Globus pallidus (tissue), 1 donor: ENCODE measurements around the gene CAMTA1.

Source experiments
- DNase-seq: peaks from one replicate; pipeline ENCODE4 v3.0.0-alpha.2; 2015; ENCODE audit warnings: low spot score

CAMTA1 gene

DNA sequence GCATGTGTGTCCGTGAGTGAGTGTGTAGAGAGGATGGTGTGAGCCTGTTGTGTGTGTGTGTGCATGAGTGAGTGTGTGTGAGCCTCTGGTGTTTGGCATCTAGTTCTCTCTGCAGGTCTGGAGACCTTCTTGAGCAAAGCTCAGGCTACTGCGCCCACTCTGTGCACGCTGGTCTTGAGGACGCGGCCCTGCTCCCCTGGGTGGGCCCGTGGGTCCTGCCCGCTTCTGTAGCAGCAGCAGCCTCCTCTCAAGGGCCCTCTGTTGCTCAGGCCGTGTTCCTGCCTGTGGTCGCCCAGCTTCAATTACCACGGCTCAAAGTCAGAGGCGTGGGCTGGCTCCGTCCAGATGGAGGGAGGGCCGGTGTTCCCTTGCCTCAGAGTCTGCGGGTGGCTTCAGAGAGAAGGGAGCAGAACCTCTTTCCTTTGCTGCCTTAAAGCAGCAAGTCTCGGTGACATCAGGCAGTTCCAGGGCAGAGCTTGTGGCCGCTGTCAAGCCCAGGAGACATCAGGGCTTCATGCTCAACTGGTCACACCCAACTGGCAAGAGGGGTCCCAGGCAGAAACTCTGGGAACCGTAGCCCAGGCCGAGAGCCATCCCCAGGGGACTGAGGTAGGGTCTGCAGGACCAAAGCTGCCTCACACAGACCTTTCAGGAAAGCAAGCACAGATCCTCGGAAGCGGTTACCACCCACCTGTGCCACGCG lies 715.3 kb downstream of the CAMTA1 start:
- DNase-seq, result no peak

DNA sequence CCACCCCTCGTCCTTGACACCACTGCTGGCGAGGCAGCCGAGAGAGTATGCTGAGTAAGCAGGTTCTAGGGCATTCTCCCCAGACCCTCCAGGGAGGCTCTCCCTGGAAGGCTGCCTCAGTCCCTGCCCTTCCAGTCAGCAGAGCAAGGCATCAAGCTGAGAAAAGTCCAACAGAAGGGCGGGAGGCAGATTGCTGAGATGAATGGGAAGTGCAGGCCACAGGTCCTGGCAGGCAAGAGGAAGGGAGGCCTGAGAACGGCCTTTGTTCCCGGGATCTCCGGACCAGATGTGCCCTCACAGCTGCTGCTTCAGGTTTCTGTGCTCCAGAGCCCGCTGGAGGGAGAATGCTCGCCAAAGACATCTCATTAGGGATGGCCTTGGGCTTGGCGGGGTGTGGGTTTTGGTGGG lies 715.8 kb downstream of the CAMTA1 start:
- DNase-seq, result peak; percentile 47

DNA sequence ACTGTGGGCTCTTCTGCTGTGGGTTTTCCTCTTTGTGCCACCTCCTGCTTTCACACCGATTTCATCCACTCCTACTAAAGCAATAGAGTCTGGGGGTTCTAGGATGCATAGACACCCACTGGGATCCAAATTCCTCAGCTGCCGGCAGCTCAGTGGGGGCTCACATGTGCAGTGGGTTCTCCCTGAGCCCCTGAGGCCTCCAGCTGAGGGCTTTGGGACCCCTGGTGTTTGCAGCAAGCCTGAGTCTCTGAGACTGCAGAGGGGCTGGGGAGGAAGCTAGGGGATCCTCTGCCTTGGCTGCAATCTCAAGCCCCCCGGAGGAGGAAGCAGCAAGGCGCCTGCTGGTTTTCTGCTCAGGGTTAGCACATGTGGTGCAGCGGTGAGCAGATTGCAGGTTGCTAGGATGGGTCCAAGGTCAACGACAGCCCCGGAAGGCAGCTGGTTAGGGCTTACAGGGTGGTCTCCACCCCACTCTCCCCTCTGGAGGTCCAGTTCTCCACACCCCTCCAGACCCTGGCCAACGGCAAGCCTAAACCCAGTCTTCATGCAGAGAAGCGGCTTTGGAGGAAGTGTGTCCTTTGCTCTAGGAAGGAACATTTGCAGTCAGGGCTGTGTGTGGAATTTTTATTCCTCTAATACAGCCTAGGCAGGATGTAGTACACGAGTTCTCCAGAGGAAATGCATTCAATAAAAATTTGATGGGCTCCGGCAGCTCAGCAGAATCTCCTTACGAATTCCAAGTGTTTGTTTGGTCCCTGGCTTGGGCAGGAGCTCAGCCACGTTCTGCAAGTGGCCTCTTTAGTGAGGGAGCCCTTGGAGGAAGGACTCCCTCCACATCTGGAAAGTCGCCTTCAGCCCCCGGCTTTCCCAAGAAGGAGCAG lies 716.7 kb downstream of the CAMTA1 start:
- DNase-seq, result no peak

DNA sequence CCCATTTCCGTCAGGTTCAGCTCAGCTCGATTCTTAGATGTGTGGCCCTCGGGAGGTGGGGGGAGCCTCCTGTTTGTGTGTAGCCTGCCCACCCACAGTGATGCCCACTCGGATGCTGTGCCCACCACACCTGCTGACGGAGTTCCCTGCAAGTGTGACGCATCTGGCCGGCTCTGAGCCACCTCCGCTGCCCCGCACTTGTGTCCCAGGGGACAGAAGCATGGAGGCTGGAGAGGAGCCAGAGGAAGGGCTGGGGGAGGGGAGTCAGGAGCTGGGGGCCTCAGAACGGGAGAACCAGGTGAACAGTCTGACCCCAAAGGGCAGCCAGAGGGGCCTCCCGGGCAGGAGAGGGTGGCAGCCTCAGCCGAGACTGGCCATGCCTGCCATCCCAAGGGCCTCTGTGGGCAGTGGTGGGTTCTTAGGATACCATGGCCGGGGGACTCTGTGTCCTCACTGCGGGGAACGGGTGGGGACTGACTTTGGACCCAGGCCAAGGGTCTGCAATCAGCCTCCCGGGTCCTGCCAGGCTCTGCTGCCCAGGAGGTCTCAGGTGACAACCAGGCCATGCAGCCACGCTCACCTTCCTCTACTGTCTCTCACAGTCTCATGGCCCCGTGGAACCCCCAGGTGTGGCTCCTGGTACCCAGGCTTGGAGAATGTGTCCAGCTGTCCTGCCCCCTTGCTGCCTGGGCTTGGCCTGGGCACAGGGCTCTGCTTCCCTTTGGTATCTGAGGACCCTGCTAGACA lies 718.6 kb downstream of the CAMTA1 start:
- DNase-seq, result no peak

DNA sequence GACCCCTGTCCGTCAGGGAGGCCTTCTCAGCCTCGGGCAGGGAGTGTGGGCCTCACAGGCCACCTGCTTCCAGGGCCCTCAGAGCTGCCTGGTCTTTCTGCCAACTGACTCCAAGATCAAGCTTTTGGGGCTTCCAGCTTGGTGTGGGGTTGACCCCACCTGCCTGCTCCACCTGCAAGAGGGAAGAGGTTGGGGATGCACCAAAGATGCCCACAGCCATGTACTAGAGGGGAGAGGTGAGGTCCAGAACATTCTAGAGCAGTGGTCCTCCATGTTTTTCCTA lies 719.1 kb downstream of the CAMTA1 start:
- no peak for DNase-seq

DNA sequence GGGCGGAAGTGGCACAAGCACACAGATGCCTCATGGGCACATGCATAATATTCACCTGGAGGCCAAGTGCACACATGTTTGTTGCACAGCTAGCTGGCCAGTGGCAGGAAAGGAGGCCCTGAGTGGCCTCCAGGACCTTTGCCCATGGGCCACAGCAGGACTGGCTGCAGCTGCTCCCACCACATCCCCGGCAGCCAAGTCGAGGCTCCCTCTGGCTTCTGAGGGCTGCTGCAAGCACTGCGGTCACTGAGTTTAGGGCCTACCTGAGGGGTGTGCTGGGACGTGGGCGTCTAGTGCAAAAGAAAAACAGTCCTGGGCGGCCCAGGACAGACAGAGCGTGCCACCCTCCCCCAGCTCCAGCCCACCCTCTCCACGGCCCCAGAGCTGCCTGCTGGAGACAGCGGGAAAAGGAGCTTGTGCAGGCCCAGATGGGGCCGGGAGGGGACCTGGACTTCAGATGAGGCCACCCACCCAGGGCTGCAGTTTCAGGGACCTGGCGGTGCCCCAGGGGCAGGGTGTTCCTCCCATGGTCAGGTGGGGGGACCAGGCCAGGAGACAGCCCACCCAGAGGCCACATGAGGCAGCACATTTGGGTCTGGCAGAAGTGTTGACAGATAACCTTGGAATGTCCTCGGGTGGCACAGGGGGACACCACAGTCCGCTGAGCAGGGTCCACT lies 720.0 kb downstream of the CAMTA1 start:
- no peak for DNase-seq

DNA sequence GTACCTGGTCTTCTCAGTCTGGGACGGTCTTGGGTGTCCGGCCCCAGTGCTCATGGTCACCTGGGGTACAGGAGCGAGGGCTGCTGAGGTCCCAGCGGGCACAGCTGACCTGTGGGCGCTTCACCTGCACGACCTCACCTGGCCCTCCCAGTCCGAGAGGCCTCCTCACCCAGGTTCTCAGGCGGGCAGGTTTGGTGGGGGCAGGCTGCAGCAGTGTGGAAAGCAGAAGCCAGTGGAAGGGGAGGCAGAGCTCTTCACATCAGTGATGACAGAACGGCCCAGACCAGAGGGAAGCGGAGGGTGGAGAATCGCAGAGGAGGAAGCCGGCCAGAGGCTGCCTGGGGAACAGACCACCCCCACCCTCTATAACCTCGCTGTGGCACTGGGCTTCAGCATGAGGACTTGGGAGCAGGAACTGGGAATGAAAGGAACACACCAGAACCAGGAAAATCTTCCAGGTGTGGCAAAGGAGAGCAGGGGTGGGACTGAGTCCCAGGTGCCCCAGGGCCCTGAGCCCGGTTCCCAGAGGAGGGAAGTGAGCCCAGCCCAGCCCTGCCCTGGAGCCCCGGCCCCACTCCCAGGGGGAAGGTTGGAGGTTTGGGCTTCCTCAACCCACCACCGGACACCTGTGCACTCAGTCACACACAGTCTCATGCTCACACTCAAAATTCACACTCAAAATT lies 720.7 kb downstream of the CAMTA1 start:
- DNase-seq, result no peak

DNA sequence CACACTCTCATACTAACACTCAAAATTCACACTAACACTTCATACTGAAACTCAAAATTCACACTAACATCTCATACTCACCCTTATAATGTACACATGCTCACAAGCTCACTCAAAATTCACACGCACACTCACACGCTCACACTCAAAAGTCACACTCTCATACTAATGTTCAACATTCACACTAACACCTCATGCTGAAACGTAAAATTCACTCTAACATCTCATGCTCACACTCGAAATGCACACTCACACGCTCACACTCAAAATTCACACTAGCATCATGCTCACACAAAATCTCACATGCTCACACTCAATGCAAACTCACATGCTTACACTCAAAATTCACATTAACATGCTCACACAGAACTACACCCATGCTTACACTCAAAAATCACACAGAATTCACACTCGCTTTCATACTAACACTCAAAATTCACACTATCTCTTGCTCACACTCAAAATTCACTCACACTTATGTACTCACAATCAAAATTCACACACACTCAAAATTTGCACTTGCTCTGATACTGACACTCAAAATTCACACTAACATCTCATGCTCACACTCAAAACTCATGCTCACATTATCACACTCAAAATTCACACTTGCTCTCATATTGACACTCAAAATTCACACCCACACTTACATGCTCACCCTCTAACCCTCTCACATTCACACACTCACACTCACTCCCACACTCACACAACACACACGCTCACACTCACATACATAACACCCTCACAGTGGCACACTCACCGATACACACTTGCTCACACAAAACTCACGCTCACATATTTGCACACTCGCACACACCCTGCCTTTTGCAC lies 721.4 kb downstream of the CAMTA1 start:
- DNase-seq, result no peak

DNA sequence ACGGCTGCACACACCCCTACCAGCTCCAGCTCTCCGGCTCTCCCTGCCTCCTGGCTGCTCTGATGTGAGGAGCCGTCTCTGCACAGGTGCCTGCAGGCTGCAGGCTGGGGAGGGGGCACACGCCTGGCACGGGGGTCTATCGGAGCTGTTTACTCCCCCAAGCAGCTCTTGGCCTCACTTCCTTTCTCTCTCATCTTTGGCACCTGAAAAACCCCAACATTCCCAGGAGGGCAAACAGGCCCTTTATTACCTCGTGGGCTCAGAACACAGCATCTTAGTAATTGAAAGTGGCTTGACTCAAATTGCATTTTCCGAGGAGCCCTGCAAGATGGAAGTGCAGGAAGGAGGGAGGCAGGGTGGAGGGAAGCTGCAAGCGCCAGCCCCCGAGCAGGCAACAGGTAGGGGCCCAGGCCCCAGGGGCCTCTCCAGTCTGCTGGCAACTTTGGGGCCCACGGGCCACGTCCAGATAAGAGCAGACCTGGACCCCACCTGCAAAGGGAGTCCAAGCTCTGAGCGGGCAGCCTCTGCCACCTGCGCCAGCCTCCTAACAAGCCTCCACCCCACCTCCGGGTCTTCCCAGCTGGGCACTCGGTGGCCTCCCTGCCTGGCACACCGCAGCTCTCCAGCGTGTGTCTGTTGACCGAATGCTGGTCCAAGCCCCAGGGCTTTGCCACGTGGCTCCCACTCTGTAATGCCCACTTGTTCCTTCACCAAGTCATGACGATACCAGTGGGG lies 722.2 kb downstream of the CAMTA1 start:
- DNase-seq, result no peak

DNA sequence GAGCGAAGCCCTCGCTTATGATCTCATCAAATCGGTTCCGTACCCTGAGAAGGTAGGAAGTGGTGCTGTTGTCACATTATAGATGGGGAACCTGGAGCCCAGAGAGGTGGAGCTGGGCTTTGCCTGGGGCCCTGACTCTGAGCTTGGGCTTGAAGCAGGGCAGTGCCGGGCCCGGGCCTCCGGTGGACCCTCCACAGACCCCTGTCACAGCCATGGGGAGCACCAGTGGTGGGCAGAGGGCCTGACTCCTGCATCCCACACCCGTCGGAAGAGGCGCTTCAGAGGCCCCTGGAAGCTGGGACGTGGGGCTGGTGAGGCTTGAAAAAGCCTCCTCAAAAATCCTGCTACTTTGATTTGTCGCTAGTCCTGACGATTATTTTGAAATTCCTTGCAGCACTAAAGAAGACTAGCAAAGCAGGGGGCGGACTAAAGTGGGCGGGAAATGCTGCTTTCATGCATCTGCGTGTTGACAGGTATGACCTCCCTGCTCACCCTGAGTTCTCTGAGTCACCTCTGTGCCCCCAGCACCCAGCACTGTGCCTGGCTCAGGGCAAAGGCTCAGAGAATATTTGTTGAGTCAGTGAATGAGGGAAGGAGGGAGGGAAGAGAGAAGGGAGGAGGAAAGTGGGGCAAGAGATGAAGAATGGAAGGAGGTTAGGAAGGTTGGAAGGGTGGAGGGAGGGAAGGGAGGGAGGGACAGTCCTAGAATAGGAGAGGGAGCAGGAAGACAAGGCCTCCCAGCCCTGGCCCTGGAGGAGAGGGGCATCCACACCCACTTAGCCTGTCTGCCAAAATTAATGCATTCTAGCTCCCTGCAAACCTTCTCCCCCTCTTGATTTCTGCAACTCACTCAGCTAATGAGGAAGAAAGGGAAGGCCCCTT lies 723.0 kb downstream of the CAMTA1 start:
- DNase-seq, result no peak

DNA sequence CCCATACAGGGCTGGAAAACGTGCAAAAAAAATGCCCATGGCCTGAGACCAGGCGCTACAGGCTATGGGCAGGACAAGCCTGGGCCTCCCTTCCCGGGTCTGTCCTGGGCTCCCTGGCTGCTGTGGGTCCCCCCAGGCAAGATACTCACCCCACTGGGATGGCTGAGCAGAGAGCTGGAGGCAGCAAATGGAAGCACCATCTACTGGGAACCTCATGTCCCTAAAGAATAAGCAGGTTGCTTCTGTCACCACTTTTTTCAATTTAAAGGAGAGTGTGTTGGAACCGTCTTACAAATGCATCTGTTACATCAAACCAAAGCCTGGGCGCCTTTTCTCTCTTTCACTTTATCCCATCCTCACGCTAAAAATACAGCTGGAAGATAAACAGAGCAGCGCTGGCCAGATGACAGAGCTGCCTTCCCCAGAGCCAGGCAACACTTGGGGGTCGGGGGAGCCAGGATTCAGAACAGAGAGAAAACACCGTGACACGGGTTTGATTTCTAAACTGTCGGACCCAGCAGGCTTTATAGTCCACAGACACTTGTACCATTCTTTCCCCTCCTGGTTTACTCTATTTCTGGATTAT lies 723.8 kb downstream of the CAMTA1 start:
- no peak for DNase-seq

DNA sequence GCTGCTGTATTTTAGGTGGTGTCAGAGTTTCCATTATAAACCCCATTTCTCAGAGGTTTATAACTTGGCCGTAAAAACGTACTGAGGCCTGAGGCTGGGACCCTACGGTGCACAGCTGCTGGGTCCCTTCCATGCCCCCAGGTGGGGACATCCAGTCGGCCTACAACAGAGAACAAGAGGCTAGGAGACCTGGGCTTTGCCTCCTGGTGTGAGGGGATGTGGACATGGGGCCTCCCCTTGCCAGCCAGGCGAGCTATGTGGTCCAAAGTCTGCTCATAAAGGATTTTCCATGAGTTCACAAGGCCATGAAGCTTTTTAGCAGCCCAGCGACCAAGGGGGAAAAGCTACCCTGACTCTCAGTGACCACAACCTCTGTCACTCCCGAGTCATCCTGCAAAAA lies 724.3 kb downstream of the CAMTA1 start:
- no peak for DNase-seq

DNA sequence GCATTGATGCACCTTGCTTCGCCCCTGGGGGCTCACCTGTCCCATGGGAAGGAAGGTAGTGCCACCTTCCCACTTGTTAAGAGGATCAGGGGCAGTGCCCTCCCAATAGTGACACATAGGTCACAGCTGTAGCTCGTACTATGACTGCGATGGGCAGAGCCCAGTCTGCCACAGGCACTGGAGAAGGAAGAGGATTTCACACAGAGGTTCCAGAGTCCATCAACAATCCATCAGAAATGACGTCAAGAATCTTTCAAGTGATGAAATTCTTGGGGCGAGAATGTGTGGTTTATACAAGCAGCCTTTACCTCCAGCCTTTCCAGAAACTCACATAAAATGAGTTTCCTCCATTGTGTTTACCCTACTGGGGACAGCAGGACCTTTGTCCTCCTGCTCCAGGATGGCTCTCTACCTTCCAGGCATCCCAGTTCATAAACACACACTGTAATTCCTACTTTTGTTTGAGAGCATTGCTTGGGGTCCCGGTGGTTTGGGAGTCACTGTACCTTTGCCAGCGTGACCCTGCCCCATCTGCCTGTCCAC lies 725.2 kb downstream of the CAMTA1 start:
- DNase-seq, result no peak

DNA sequence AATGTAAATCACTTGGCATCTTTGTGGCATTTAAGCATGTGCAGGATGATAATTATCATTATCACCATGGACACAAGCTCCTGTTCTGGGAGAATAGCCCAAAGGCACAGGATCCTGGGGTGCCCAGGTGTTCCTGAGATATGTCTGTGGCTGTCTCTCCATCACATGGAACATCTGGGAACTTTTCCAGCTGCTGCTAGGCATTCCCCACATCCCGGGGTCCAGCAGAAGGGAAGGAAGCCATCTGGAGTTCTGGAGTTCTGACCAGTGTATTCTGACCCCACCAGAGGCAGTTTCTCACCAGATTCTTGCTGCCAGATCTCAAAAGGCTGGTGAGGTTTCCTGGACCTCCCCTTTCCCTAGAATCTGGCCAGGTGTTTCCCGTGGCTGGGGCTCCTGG lies 726.1 kb downstream of the CAMTA1 start:
- no peak for DNase-seq

DNA sequence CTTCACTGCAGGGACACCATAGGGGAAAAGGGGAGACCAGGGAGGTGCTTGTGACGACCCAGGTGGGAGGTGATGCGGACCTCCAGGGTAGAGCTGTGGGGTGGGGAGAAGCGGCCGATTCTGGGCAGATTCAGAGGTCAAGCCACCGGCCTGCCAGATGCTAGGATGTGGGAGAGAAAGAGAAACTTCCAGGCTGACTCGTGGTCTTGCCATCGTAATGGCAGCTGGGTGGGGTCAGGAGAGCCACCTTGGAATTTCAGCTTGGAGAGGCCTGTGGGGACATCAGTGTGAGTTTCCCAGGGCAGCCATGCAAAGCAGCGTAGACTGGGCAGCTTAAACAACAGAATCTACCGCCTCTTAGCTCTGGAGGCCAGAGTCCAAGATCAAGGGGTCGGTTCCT lies 727.8 kb downstream of the CAMTA1 start:
- DNase-seq, result no peak

DNA sequence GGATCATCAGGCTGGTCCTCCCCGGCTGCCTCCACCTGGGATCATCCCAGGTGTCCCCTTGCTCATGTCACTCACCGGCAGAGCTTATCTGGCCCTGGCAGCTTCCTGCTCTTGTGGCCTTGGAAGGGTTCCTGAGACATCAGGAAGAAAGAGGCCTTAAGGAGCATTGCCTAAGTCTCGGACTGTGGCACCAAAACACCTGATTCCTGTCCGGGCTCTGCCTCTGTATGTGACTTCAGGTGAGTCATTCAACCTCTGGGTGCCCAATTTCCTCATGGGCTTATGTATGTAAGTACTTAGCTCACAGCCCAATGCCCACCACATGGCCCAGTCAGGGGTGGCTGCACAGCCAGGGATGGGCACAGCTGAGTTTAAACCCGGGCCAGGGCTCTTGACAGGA lies 729.9 kb downstream of the CAMTA1 start:
- DNase-seq, result no peak

DNA sequence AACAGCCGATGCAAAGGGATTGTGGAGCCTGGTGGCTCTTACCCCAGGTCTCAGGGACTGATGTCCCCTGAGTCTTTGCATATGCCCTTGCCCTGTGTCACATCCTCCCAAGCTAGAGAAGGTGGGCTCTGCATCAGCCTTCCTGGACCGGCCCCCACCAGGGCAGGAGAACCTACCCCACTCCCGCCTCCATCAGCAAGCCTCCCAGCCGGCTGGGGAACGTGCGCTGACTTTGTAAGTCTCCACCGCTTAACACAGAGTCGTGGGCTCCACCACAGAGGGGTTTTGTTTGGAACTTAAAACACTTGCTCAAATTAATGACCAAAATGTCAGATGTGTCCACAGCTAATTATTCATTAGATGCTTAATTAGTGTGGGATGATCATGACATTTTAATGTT lies 730.6 kb downstream of the CAMTA1 start:
- DNase-seq, result no peak

DNA sequence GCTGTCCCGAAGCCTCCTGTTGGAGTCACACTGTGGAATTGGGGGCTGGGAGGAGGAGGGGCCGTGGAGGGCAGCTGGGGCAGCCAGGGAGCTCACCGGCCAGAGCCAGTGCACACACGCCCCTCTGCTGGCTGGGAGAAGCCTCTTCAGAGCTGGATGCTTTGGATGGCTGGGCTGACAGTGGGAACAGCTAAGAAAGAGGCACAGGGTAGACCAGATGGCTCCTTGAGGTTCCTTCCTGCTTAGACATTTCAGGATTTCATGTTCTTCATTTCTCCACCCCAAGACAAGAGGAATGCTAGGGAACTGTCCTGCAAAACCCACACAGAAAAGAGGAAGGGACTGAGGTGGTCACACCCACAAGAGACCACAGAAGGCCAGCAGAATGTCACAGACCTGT lies 731.1 kb downstream of the CAMTA1 start:
- no peak for DNase-seq

DNA sequence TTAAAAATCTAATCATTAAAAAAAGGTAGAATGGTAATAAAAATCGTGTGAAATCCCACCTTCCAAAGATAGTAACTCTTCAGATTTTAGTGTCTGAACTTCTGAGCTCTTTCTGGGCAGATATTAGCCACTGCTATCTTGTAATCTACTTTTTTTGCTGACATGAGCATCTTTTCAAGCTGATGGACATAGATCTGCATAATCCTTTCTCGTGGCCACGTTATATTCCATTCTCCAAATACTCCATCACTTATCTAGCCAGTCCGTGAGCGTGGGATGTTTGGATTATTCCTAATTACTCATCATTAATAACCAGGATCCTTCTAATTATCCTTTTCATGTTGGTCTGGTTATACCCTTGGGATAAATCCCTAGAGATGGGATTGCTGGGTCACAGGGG lies 731.7 kb downstream of the CAMTA1 start:
- DNase-seq, result no peak
